ENCODE measurements around the gene BPI. TPM values are rescaled to one million over a fixed set of nuclear protein-coding genes. Genes with fewer than 3 reads are reported as not detected.
"Not testable (repeated sequence)": the region's sequence is repeated elsewhere in the genome, so short reads cannot be mapped to it uniquely, and the experiment has no call there.

The BPI gene
- total RNA-seq, 1 donor from 2014 or later: not detected

- DNase-seq (ENCODE audit: low read depth): no peak
Observed at GRCh38 chr20:38336726-38337125, 32.8 kb downstream of the BPI start.

DNA sequence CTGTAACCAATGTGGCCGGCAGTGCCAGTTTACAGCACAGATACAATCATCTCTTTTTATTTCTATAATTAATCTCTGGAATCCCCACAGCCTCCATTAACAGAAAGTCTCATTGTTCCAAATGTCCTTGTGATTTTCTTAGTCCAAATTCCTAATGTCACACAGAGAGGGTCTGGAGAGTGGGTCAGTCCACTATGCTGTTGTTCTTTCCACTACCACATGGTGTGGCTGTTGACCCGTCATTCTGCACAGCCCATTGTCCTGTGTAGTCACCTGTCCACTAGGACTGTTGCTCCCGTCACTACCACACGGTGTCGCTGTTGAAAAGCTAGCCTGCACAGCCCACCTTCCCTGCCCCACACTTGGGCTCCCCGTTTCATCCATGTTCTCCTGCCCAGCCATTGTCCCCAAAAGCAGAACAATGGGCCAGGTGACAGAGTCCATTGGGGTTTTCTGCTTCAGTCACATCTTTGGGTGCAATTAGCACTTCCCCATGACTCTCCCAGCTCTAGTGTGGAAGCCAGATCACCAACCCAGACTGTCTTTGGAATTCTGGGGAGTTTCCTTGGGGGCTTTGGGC is 33.7 kb downstream of the BPI start:
- DNase-seq (ENCODE audit: low read depth): peak; percentile 13

DNA sequence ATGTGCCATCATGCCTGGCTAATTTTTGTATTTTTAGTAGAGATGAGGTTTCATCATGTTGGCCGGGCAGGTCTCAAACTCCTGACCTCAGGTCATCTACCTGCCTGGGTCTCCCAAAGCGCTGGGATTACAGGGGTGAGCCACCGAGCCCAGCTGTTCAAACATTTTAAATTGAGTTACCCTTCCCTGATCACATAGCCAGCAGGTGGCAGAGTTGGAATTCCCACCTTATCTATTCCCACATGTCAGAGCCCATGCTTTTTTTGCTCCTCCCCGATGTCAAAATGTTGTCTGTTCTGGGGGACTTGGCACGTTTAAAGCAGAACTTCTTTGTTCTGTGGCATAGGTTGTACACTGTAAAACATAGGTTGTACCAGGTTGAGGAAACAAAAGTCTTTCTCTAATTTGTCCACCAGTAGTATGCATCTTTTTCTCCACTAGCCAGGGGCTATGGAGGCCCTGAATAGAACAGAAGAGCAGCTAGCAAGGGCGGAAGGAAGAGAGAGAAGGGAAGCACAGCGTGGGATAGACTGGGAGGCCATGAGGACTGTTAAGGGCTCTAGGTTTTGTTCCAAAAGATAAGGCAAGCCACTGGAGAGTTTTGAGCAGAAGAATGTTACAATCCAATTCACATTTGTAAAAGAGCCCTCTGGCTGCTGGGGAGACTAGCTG is 35.0 kb downstream of the BPI start:
- DNase-seq (ENCODE audit: low read depth): peak; percentile 33

GRCh38 chr20:38339521-38339896 is 35.6 kb downstream of the BPI start:
- DNase-seq (ENCODE audit: low read depth): not testable (repeated sequence)

GRCh38 chr20:38339997-38340396 is 36.0 kb downstream of the BPI start:
- DNase-seq (ENCODE audit: low read depth): no peak

GRCh38 chr20:38340693-38341092 is 36.7 kb downstream of the BPI start:
- DNase-seq (ENCODE audit: low read depth): no peak

GRCh38 chr20:38342216-38342615 is 38.3 kb downstream of the BPI start:
- DNase-seq (ENCODE audit: low read depth): no peak

DNA sequence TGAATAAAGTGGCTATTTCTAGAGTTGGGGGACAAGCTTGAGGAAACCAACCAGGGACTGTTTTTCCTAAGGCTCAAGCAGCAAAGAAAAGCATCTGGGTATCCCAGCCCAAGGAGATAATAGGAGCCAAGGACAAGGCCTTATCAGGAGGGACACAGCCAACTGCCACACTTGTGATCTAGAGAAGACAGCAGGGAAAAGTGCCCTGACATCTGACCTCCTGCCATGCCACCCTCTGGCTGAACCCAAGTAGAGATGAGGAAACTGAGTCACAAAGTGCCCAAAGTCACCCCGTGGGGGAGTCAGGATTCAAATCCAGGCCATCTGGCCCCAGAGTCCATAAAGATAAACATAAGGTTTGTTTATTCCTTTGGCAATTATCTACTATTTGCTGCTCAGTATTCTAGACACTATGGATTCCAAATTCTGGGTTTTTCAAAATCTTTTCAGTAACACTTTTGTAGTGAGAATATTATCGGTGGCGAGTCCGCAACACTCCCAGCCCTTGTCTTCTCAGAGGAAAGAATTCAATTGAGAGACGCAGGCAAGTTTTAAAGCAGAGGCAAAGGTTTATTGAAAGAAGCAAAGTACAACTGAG is 38.9 kb downstream of the BPI start:
- no peak for DNase-seq (ENCODE audit: low read depth)

GRCh38 chr20:38343311-38344106 is 39.6 kb downstream of the BPI start:
- peak; percentile 62 for DNase-seq (ENCODE audit: low read depth)

GRCh38 chr20:38344107-38344701 is 40.2 kb downstream of the BPI start:
- DNase-seq (ENCODE audit: low read depth): no peak

GRCh38 chr20:38345643-38346042 is 41.7 kb downstream of the BPI start:
- peak; percentile 54 for DNase-seq (ENCODE audit: low read depth)

DNA sequence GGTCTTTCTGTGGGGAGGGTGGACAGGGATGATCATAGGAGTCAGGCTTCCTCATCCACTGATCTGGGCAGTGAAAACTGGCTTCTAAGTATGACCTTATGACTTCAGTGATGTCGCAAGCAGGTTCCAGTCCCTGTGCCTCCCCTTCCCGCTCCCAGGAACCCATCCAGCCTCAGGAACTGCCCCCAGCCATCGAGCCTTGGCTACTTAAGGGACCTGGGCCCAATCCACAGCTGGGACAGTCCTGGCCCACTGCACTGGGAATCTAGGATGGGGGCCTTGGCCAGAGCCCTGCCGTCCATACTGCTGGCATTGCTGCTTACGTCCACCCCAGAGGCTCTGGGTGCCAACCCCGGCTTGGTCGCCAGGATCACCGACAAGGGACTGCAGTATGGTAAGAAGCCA is 42.3 kb downstream of the BPI start, which contains the start of gene LBP:
TSS of gene LBP (plus strand) at position 236 of the 405 bp plus-strand sequence. CDS start at position 271, 35 bp downstream.
- DNase-seq (ENCODE audit: low read depth): no peak

- no peak for DNase-seq (ENCODE audit: low read depth)
Observed at GRCh38 chr20:38346741-38347140, 42.8 kb downstream of the BPI start.

GRCh38 chr20:38349856-38350255 is 45.9 kb downstream of the BPI start:
- no peak for DNase-seq (ENCODE audit: low read depth)

- DNase-seq (ENCODE audit: low read depth): no peak
Observed at GRCh38 chr20:38350879-38351775, 47.2 kb downstream of the BPI start.

DNA sequence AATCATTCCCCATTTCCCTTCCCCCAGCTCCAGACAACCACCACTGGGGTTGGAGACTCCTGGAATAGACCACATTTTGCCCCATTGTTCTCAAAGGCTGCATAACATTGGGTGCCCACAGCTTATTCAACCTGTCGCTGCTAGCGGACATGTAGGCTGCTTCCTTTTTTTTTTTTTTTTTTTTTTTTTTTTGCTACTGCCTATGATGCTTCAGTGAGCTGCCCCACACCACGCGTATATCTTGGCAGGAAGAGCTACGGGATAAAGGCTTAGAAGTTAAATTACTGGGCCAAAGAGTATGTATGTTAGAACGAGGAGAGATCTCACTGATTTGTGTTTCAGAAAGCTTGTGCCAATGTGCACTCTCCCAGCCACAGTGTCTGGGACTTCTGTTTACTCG is 49.4 kb downstream of the BPI start:
- peak; percentile 77 for DNase-seq (ENCODE audit: low read depth)

DNA sequence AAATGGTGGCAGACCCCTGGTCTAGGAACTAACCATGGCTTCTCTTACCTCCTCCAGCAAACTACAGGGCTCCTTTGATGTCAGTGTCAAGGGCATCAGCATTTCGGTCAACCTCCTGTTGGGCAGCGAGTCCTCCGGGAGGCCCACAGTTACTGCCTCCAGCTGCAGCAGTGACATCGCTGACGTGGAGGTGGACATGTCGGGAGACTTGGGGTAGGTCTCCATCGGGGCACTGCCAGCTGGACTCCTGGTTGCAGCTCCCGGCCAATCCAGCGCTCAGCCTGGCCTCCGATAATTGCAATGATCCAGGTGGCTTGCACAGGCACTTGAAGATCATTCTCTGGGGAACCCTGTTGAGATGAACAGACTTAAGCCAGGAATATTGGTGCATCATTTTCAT is 50.3 kb downstream of the BPI start:
- DNase-seq (ENCODE audit: low read depth): no peak

GRCh38 chr20:38355161-38356012 is 51.4 kb downstream of the BPI start:
- DNase-seq (ENCODE audit: low read depth): no peak

DNA sequence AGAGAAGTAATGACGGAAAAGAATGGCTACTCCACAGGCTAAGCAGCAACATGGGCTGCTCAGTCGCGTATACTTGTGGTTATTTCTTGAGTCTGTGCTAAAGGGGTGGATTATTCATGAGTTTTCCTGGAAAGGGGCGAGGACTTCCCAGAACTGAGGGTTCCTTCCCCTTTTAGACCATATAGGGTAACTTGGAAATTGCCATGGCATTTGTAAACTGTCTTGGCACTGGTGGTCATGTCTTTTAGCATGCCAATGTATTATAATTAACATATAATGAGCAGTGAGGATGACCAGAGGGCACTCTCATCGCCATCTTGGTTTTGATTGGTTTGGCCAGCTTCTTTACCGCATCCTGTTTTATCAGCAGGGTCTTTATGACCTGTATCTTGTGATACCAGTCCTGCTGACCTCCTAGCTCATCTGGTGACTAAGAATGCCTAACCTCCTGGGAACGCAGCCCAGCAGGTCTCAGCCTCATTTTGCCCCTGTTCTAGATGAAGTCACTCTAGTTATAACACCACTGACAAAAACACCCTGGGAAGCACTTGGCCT is 53.8 kb downstream of the BPI start:
- no peak for DNase-seq (ENCODE audit: low read depth)

DNA sequence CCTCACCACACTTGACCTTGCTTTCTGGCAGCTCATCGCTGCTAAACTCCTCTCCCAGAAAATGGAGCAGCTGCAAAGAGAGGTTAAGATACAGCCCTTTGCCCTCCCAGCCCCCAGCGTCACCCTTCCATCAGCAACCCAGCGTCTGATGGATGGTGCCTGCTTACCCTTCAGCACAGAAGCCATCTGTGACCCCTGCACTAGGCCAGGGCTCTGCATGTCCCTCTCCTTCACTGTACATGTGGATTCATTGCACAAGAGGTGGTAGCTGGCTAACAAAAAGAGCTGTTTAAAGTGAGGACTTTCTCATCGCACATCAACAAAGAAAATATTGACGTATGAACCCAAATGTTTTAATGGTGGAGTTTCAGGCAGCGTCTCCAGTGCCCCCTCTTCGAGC is 54.6 kb downstream of the BPI start:
- no peak for DNase-seq (ENCODE audit: low read depth)
